Fibroblast of pulmonary artery (primary cell): ENCODE results near the gene ABCC5.

Experiments used
- DNase-seq: peaks from one replicate; pipeline ENCODE4 v3.0.0-alpha.2; 2010; ENCODE audit warnings: low read depth
- H3K4me3 ChIP-seq: replicated peaks from 2 replicates; pipeline ENCODE4 v1.5.1; 2011; ENCODE audit warnings: low read depth, mild to moderate bottlenecking, control low read depth, low read length, moderate library complexity
- TF ChIP-seq, protein P1 (sequence below): IDR thresholded peaks from 2 replicates; pipeline ENCODE4 v1.5.1; 2011; ENCODE audit warnings: mild to moderate bottlenecking, control low read depth, low read length, inconsistent platforms; ENCODE audit errors: missing control alignments

The ABCC5 gene

DNA sequence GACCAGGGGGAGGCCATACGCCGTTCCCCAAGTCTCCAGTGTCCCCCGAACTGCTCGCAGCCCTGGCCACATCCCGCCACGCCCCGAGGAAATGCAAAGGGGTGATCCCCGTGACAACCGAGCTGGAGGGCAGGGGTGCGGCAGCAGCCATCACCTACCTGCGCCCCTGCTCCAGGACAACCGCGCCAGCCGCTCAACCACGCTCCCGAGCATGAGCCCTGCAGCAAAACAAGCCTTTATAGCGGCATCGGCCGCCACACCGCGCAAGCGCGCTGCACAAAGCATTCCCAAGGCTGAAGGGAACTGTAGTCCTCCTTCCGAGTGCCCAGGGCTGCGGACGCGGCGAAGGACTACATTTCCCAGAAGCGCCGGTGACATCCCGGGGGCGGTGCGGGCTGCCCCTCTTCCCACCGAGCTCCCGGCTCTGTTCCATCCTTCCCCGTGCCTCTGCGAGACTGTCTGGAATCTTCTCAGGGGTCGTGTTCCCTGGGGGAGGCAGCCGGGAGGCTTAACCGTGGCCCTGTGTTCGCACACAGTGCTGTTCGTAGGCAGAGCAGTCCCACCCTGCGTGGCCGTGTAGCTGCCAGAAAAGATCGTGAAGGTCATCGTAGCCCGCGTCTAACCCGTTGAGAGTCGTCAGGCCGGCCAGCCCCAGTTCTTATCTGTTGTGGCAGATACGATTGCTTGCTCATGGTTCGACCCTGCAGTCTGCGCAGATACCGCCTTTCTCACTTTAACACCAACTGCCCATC, at the start of gene ABCC5:
Gene ABCC5 (minus strand): TSS at position 213 of the 752 bp plus-strand sequence. CDS start 3,492 bp downstream, outside the sequence.
- TF ChIP-seq, protein P1, sequence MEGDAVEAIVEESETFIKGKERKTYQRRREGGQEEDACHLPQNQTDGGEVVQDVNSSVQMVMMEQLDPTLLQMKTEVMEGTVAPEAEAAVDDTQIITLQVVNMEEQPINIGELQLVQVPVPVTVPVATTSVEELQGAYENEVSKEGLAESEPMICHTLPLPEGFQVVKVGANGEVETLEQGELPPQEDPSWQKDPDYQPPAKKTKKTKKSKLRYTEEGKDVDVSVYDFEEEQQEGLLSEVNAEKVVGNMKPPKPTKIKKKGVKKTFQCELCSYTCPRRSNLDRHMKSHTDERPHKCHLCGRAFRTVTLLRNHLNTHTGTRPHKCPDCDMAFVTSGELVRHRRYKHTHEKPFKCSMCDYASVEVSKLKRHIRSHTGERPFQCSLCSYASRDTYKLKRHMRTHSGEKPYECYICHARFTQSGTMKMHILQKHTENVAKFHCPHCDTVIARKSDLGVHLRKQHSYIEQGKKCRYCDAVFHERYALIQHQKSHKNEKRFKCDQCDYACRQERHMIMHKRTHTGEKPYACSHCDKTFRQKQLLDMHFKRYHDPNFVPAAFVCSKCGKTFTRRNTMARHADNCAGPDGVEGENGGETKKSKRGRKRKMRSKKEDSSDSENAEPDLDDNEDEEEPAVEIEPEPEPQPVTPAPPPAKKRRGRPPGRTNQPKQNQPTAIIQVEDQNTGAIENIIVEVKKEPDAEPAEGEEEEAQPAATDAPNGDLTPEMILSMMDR: peak; percentile 0
- H3K4me3 ChIP-seq: peak within 1 kb of the TSS; percentile 100
- peak; percentile 94 for DNase-seq

DNA sequence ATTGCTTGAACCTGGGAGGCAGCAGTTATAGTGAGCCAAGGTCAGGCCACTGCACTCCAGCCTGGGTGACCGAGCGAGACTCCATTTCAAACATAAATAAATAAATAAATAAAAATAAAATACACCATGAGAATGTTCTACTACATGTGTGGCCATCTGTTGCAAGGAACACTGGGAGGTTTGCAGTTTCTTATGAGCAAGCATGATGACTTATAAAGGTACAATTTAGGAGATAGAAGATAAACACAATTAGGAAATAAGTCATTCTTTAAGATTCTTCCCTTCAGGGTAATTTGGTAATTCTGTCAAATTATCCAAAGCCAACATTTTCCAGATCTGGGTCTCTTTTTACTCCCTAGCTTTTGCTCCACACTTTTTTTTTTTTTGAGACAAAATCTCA, 48.5 kb upstream of the ABCC5 start:
- TF ChIP-seq, protein P1: no peak
- DNase-seq: no peak
- no peak overlapping the region for H3K4me3 ChIP-seq

DNA sequence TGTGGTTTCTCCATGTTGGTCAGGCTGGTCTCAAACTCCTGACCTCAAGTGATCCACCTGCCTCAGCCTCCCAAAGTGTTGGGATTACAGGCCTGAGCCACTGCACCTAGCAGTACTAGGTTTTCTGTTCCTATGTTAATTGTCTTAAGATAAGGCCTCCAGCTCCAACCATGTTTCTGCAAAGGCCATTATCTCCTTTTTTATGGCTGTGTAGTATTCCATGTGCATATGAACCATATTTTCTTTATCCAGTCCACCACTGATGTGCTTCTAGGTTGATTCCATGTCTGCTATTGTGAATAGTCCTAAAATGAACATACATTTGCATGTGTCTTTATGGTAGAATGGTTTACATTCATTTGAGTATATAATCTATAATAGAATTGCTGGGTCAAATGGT, 45.0 kb upstream of the ABCC5 start:
- no peak for DNase-seq
- H3K4me3 ChIP-seq: no peak overlapping the region
- TF ChIP-seq, protein P1: no peak

DNA sequence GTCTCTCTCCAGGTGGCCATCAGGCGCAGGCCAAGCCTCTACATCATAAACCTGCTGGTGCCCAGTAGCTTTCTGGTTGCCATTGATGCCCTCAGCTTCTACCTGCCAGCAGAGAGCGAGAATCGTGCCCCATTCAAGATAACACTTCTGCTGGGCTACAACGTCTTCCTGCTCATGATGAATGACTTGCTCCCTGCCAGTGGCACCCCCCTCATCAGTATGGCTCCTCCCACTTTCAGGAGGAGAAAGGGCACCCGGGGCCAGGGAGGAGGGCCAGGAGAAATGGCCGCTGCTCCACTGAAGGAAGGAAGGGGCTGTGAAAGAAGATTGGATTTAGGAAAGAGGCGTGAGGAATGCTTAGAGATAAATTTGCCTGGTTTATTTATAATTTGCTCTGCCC, 41.7 kb upstream of the ABCC5 start:
- TF ChIP-seq, protein P1: no peak
- DNase-seq: no peak
- no peak overlapping the region for H3K4me3 ChIP-seq

DNA sequence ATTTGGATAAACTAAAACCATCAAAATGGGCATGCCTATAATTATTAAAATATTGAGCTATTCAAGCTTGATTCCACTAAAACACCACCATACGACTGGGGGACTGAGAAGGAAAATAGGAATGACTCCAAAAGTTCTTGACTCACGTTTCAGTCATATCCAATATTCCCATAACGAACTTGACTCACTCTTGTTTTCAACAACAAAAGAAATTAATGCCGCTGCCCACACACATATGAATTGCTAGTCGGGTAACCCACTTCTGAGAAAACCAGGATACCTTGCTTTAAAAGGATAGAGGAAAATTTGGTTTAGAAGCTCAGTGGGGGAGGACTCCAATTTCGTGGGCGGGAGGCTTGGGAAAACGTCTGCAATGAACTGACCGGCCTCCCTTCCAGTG, 40.3 kb upstream of the ABCC5 start:
- TF ChIP-seq, protein P1: no peak
- no peak overlapping the region for H3K4me3 ChIP-seq
- peak; percentile 18 for DNase-seq

DNA sequence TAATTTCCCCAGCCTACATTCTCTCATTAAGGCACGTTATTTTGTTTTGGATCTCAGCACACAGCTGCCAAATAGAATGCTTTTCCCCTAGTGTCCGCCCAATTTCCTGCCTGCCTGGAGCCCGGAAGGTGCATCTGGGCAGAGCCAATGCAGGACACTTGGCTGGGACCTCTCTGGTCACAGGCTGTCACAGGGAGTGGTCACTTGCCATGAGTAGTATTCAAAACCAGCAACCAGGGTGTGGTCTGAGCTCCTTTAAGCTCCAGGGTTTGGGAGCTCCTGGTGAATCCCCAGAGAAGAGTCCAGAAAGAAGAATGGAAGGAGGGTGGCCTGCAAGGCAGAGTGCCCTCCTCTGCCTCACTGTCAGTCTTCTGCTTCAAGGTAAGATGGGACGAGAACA, 35.1 kb upstream of the ABCC5 start, which contains the start of gene HTR3C:
Gene HTR3C (plus strand): TSS at position 281 of the 400 bp plus-strand sequence. CDS start 34 bp downstream, at position 315.
- TF ChIP-seq, protein P1: no peak
- no peak within 1 kb of the TSS for H3K4me3 ChIP-seq
- DNase-seq: no peak
